GM18868 (cell line): Measurements from ENCODE around the gene LAMTOR4.
"Not testable (repeated sequence)": the region's sequence is repeated elsewhere in the genome, so short reads cannot be mapped to it uniquely, and the experiment has no call there.

Experiments
- ATAC-seq: cut with Tn5 transposase; IDR thresholded peaks from one replicate; pipeline ENCODE4 v1.9.1; 2021; ENCODE audit warnings: mild to moderate bottlenecking, moderate library complexity; ENCODE audit not compliant: unreplicated experiment

Gene LAMTOR4

DNA sequence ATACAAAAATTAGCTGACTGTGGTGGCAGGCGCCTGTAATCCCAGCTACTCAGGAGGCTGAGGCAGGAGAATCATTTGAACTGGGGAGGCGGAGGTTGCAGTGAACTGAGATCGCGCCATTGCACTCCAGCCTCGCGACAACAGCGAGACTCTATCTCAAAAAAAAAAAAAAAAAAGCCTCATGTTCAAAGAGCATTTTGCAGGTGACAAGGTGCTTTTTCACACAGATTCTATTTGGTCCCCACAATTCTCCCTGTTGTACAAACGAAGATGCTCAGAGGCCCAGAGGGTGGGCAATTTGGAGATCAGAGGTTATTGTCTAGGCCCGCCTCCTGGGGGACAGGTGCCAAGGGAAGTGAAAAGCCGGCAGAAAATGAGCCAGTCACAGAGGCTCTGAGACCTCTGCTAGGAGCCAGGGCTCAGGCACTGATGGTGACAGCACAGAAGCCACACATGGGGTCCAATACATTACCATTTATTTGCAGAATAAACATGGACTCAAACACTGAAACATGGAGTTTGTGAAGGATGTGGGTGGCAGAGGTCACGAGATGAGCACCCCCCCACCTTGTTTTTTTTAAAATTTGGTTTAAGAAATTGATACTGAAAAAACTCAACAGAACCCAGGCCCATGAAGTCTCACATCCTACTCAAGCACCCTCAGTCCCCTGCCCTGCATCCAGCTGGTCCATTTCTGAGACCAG, 20.6 kb downstream of the LAMTOR4 start:
- no peak for ATAC-seq

DNA sequence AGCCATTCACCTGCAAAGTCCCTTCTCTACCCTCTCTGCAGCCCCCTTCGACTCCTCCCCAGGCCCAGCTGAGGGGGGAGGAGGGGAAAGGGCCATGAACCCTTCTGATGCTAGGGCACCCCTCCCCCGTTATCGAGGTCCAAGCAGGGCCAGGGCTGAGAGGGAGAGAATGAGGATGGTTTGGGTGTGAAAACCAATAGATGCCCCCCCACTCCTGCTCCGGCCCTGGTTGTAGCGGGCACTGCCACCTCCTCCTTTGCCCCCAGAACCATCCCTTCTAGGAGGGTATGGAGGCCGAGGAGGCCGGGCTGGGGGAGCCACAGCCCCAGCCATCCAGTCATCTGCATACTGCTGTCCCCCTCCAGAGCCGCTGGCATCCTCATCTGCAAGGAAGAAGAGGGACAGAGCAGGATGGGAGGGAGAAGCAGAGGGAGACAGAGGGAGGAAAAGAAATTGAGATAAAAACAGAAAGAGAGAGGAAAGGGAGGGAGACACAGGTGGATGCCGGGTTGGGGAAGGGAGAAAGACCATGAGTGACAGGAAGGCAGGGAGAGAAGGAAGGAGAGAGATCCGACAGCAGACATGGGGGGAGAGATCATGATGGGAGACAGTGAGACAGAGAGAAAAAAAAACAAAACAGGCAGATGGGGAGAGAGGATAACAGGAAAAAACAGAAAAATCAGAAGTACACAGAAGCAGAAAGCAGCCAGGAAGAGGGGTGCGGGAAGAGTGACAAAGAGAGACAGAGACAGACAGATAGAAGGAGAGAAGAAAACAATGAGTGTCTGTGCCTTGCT, 21.6 kb downstream of the LAMTOR4 start:
- ATAC-seq: no peak

DNA sequence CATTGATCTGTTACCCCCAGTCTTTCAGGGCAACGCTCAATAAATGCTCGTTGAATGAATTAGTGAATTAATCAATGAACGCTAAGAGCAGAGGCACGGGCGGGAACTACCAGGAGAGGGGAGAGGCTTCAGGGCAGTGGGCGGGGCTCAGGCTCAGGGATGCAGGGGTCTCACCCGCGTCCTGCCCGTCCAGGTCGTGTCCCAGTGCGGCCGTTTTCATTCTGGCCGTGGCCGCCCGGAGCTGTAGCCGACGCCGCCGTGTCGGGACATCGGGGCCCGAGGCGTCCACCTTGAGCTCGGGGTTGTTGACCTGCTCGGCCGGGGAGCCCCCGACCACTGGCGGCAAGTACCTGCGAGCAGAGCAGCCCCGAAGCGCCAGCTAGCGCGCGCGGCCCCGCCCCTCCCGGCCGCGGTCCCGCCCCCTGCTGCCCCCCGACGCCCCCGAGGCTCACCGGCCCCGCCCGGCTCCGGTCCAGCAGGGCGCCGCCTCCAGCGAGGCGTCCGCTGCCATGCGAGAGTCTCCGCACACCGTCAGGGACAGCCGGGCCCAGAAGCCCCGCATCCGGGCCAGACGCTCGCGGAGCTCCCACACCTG, 22.5 kb downstream of the LAMTOR4 start:
- ATAC-seq: no peak

DNA sequence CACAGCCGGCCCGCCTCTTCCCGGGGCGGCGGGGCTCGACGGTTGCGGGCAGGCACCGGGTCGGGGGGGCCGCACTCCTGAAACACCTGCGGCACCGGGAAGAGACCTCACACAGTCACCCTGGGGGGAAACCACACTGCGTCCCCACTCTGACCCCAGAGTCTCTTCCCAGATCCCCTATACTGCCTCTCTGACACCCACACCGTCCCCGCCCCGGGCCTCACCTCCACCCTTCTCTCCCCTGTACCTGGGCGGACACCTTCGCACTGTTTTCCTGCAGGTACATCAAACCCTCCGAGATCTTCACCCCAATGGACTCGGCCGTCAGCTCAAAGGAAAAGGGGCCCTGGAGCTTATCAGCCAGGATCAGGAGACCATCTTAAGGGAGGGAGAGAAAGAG, 23.1 kb downstream of the LAMTOR4 start:
- ATAC-seq: no peak

DNA sequence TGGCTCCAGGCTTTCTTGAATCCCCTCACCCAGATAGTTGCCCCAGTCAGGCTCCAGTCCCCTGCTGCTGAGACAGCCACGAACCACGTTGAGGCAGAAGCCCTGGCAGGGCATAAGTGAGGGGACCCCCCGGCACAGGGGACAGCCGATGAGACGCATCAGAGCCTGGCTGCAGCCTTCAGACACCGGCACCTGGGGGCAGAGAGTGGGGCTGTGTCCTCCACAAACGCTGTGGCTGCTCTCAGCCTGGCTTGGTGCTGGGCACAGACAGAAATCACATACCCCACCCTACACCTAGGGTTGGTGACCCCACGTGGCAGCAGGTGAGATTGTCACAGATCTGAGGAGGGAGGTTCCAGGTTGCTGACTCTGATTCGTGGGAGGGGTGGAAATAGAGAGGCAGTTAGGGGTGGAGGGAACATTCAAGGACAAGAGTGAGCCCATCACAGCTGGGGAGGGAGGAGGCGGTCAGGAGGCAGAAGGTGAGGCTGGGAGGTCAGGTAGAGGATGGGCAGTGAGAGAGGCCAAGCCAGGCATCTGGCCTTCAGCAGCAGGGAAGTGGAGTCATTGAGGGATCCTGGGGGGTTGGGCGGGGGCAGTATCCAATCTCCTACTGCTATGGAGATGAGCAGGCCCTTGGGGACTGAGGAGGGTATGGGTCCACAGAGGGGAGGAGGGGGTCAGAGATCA, 25.2 kb downstream of the LAMTOR4 start:
- no peak for ATAC-seq

DNA sequence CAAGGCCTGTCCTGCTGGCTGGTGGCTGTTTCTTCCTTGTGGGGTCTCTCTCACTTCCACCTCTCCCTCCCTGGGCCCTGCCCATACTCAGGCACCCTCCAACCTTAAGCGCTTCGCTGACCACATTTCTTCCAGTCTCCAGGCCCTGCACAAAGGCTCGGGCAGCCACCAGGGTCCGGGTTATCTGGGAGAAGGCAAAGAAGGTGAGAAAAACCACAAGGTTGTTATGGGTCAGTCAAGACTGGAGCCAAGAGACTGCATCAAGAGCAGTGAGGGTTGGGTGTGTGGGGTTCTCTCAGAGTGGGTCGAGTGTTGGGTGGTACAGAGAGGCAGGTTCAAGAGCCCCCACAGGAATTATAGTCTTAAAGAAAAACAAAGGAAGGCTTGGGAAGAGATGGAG, 25.9 kb downstream of the LAMTOR4 start:
- no peak for ATAC-seq

DNA sequence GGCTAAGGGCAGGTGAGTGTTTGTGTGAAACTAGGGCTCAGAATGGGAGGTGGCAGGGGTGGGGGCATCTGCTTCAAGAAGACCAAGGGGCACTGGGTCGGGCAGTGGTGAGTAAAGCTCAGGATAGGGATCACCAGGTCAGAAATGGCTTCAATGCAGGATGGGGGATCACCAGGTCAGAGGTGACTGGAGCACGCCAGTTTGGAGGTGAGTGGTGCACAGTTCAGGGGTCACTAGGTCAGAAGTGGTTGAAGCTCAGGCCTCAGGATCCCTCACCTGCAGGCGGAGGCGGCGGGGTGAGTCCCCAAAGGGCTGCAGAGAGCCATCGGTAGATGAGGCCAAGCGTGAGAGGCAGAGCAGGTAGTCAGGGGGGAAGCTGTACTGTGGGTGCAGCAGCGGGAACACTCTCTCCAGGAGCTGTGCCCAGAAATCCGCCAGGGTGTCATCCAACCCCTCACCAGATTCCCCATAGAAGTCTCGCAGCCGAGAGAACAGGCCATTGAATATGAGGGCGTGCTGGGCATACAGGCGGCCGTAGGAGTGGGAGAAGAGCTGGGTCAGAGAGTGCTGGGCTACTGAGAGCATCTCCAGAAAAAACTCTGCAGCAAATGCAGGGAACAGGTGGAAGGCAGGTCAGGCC, 26.7 kb downstream of the LAMTOR4 start:
- no peak for ATAC-seq

DNA sequence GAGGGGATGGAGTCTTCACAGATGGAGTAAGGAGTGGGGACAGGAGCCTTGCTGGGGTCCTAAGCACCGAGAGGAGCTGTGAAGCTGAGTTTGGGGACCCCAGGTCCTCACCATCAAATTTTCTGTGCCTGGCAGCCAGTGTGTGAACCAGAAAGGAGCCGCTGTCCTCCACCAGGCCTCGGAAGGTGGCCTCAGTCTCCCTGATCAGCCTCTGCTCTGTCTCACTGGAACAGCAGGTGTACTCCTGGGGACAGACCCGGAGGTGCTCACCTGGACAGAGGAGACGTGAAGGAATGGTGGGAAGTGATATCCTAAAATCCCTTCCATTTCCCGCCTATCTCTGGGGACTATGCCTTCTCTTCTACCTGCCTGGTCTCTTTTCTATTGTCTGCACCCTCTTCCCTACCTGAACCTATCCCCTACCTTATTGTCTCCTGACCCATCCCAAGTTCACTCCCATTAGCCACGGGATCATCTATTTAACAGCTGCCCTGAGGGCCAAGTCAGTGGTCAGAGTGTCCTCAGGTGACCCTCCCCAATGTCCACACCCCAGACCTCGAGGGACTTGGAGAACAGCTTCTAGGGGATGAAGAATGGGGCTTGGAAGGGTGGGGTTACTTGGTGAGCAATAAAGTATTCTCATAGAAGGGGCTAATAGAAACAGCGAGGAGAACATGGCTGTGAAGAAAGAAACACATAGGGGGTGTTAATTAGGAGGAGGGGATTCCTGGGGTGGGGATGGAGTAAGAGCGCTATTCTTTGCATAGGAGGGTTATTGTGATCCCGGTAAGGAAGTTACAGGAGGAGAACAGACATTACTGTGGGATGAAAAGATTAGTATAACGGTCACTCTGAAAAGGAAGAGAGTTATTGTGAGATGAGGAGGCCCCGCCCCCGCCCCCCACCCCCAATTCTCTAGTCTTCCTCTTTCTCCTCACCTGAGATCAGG, 27.7 kb downstream of the LAMTOR4 start:
- ATAC-seq: no peak

DNA sequence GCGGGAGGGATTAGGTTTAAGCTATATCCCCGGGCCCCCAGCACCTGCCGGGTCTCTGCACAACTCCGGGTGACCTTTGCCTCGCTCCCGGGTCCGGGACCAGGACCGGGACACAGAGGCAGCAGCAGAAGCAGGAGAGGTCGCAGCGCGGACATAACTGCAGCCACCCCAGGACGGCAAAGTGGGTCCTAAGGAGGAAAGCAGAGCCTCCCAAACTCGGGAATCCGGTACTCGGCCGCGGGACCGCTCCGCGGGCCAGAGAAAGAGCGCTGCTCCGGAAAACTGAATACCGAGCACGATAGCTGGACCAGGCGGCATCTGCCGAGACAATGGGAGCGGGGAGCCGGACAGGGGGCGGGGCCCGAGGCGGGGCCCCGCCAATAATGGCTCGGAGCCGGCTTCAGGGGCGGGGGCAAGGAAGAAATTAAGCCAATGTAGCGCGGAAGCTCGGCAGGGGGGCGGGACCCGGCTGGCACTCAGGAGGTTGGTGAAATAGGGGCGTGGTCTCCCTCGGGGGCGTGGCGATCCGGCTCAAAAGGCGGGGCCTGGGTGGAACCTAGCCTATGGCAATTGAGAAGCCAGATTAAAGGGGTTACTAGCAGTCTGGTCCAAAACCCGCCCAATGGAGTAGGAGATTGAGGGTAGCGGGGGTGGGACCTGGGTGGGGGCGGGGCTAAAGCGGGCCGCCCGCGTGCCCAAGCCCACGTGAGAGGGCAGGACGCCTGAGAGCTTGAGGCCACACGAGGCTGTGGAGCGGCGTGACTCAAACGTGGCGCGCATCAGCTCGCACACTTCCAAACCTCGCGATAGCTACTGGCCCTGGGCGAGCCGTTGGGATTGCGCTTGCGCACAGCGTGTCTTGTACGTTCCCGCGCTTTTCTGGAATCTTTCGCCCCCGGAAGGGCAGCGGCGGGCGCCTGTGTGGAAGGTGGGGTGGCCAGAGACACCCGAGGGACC, 28.6 kb downstream of the LAMTOR4 start, which contains the start of the genes GPC2 and STAG3:
Gene GPC2 (minus strand): TSS at position 337 of the 957 bp plus-strand sequence. CDS start 182 bp downstream, at position 155.
Gene STAG3 (plus strand): TSS at position 874 of the 957 bp plus-strand sequence. CDS start 2,639 bp downstream, outside the sequence.
- ATAC-seq: peak; percentile 84

DNA sequence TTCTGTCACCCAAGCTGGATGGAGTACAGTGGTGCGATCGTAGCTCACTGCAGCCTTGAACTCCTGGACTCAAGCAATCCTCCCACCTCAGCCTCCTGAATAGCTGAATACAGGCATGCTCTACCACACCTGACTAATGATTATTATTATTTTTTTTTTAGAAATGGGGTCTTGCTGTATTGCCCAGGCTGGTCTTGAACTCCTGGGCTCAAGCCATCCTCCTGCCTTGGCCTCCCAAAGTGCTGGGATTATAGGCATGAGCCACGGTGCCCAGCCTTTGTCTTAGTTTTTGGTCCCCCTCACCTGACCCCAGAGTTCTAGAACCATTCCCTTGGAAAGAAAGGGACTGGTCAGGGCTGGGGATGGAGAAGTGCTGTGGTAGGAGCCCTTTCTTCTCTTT, 31.4 kb downstream of the LAMTOR4 start:
- not testable (repeated sequence) for ATAC-seq

DNA sequence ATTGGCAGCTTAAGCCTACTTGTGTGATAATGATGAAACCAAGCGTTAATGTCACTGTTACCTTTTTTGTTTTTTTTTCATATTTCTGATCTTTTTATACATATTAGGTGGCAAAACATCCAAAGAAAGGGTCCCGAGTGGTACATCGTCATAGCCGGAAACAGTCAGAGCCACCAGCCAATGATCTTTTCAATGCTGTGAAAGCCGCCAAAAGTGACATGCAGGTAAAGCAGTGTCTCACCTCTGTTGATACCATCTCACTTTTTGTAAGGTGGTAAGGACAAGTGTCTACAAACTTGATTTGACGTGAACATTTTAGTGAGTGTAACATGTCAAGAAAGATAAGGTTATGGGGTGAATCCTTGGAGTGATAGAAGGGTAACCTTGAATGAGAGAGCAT, 33.9 kb downstream of the LAMTOR4 start:
- not testable (repeated sequence) for ATAC-seq

DNA sequence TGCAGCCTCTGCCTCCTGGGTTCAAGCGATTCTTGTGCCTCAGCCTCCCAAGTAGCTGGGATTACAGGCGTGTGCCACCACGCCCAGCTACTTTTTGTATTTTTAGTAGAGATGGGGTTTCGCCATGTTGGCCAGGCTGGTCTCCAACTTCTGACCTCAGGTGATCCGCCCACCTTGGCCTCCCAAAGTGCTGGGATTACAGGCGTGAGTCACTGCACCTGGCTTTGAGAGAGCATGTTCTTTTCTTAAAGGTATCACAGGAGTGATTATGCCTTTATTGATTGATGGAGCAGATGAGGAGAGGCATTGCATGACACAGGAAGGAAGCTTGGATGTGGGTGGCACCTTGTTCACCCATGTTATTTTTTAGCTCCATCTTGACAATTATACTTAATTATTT, 34.4 kb downstream of the LAMTOR4 start:
- not testable (repeated sequence) for ATAC-seq

DNA sequence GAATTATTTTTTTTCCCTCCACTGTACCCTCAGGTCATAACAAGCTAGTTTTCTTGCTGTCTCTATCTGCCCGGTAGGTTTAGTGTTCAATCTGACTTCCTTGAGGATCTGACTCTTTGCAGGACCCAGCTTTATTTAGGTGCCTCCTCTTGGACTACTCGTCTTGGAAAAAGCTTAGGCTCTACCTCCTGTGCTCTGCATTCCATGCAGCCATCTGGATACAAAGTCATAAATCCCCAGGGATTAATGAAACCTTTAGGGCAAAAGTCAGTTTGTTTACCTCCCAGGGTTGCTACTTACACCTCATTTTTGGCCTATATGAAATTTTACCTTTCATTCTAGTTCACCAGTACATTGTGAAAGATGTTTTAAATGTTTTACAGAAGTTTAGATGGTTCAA, 37.0 kb downstream of the LAMTOR4 start:
- ATAC-seq: no peak

DNA sequence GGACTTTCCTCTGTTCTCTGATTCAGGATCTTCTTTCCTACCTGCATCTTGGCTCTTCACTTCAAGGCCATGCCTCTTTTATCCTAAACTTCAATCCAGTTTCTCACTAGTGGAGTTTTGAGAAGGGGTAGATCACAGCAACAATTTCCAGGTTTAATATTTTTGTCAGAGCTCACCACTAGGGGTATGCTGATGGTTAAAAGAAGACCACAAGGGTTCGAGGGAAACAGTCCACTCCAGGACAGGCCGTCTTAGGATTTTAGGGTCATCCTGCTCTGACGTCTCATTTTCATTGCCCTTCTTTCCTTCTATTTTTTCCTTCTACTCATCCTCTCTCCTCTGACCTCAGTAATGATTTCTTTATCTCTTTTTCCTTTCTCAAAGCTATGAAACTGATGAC, 40.3 kb downstream of the LAMTOR4 start:
- no peak for ATAC-seq

DNA sequence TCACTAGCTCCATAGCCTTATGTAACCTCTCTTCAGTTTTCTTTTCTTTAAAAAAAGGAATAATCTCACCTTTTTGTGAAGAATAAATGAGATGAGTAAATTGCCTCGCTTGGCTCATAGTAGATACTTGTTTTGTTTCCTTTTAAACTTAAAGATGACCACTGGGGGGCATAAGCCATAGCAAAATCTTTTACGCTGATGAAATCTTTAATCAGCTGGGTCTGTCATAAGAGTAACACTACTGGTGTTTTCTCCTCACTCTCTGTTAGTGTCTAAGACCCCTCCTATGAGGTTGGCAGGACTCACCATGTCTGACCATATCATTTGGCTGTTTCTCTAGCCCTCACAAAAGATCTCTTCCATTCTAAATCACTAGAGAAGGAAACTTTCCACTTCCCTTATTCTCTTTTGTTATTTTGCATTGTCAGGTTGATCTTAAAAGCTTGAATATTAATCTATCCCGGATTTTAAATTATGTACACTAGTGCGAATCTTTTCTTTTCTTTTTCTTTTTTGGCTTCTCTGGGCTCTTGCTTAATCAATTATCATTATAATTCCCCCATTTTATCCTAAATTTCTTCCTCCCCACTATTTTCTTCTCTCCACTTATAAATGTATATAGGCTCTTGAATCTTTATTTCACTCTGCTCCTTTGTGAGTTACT, 41.5 kb downstream of the LAMTOR4 start:
- no peak for ATAC-seq

DNA sequence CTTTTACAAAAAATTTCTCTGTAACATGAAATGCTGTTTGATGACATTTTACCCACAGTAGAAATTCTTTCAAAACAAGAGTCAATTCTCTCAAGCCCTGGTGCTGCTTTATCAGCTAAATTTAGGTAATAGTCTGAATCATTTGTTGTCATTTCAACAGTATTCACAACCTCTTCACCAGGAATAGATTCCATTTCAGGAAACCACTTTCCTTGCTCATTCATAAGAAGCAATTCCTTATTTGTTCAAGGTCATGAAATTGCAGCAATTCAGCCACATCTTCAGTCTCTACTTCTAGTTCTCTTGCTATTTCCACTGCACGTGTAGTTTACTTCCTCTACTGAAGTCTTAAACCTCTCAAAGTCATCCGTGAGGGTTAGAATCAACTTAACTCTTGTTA, 43.1 kb downstream of the LAMTOR4 start:
- no peak for ATAC-seq

DNA sequence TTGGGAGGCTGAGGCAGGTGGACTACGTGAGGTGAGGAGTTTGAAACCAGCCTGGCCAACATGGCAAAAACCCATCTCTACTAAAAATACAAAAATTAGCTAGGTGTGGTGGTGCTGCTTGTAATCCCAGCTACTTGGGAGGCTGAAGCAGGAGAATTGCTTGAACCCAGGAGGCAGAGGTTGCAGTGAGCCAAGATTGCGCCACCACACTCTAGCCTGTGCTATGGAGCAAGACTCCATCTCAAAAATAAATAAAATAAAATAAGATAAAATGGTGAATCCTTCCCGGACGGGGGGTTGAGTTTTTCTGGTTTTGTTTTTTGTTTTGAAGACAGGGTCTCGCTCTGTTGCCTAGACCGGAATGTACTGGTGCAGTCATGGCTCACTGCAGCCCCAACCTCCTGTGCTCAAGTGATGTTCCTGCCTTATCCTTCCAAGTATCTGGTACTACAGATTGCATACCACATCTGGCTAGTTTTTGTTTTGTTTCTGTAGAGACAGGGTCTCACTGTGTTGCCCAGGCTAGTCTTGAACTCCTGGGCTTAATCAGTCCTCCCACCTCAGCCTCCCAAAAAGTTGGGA, 43.7 kb downstream of the LAMTOR4 start:
- ATAC-seq: not testable (repeated sequence)

DNA sequence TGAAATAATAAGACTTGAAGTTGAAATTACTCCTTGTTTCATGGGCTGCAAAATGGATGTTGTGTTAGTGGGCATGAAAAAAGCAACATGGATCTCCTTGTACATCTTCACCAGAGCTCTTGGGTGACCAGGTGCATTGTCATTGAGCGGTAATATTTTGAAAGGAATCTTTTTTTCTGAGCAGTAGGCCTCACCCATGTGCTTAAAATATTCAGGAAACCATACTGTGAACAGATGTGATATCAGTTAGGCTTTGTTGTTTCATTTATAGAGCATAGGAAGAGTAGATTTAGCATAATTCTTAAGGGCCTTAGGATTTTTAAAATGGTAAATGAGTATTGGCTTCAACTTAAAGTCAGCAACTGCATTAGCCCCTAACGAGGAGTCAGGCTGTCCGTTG, 44.3 kb downstream of the LAMTOR4 start:
- no peak for ATAC-seq
